GM23338 (cell line): ENCODE results near the gene KCNK5. TPM values are rescaled to one million over a fixed set of nuclear protein-coding genes. Genes with fewer than 3 reads are reported as not detected.

ENCODE experiments used
- ATAC-seq: fragments of 200-7000 bp; cut with Tn5 transposase; 3 replicates; pipeline ENCODE4 v1.9.1; 2020
- DNase-seq: peaks from one replicate; pipeline ENCODE4 v3.0.0-alpha.2; 2015; ENCODE audit warnings: low spot score
- H2AFZ ChIP-seq: fragments of 200-600 bp; sonication (generic); 2 replicates; pipeline ENCODE4 v1.8.0; 2016; ENCODE audit warnings: antibody characterized with exemption, mild to moderate bottlenecking, moderate library complexity
- H3F3A ChIP-seq: fragments of 200-600 bp; sonication (generic); replicated peaks from 2 replicates; pipeline ENCODE4 v1.8.0; 2017; ENCODE audit warnings: antibody characterized with exemption, mixed run types, low read depth
- H3K27ac ChIP-seq: fragments of 200-600 bp; sonication (generic); 2 replicates; pipeline ENCODE4 v1.6.1; 2016; ENCODE audit warnings: low read depth
- H3K27me3 ChIP-seq: fragments of 200-600 bp; sonication (generic); 2 replicates; pipeline ENCODE4 v1.8.0; 2016; ENCODE audit warnings: mild to moderate bottlenecking, mixed run types, moderate library complexity; ENCODE audit not compliant: insufficient read depth
- H3K36me3 ChIP-seq: fragments of 200-600 bp; sonication (generic); 2 replicates; pipeline ENCODE4 v1.8.0; 2016; ENCODE audit warnings: mild to moderate bottlenecking; ENCODE audit not compliant: insufficient read depth
- H3K4me1 ChIP-seq: fragments of 200-600 bp; sonication (generic); 2 replicates; pipeline ENCODE4 v1.8.0; 2016; ENCODE audit warnings: mild to moderate bottlenecking, moderate library complexity; ENCODE audit not compliant: insufficient read depth
- H3K4me2 ChIP-seq: fragments of 200-600 bp; sonication (generic); 2 replicates; pipeline ENCODE4 v1.7.1; 2017; ENCODE audit warnings: mixed run types
- H3K4me3 ChIP-seq: fragments of 200-600 bp; sonication (generic); 2 replicates; pipeline ENCODE4 v1.6.1; 2016; ENCODE audit warnings: mixed run types
- H3K79me2 ChIP-seq: fragments of 200-600 bp; sonication (generic); replicated peaks from 2 replicates; pipeline ENCODE4 v1.8.0; 2017; ENCODE audit warnings: mild to moderate bottlenecking; ENCODE audit not compliant: insufficient read depth
- H3K9me2 ChIP-seq: fragments of 200-600 bp; sonication (generic); 2 replicates; pipeline ENCODE4 v1.8.0; 2017; ENCODE audit not compliant: insufficient read depth
- H4K20me1 ChIP-seq: fragments of 200-600 bp; sonication (generic); replicated peaks from 2 replicates; pipeline ENCODE4 v1.8.0; 2017; ENCODE audit warnings: mild to moderate bottlenecking; ENCODE audit not compliant: insufficient read depth
- H3K27ac Mint-ChIP-seq: 2 replicates; pipeline ENCODE4 v1.8.0; 2020; ENCODE audit warnings: inconsistent platforms, mild to moderate bottlenecking, moderate library complexity, mixed read lengths
- H3K27me3 Mint-ChIP-seq: 3 replicates; pipeline ENCODE4 v1.8.0; 2022; ENCODE audit warnings: low read depth, mild to moderate bottlenecking, moderate library complexity, mixed read lengths, inconsistent platforms; ENCODE audit not compliant: insufficient read depth, poor library complexity
- H3K36me3 Mint-ChIP-seq: 3 replicates; pipeline ENCODE4 v1.8.0; 2021; ENCODE audit warnings: low read depth, mild to moderate bottlenecking, inconsistent platforms, moderate library complexity, mixed read lengths
- H3K4me1 Mint-ChIP-seq: 3 replicates; pipeline ENCODE4 v1.8.0; 2020; ENCODE audit warnings: mild to moderate bottlenecking, inconsistent platforms, mixed read lengths
- H3K4me3 Mint-ChIP-seq: 3 replicates; pipeline ENCODE4 v1.8.0; 2021; ENCODE audit warnings: moderate library complexity, mild to moderate bottlenecking, inconsistent platforms, mixed read lengths
- H3K9me3 Mint-ChIP-seq: 3 replicates; pipeline ENCODE4 v1.8.0; 2020; ENCODE audit warnings: moderate library complexity, mild to moderate bottlenecking, inconsistent platforms, mixed read lengths
- CREB1 ChIP-seq: fragments of 250-450 bp; sonication (Bioruptor Pico); IDR thresholded peaks from 2 replicates; pipeline ENCODE4 v1.5.0; 2020; ENCODE audit warnings: low read depth, mild to moderate bottlenecking, moderate library complexity
- JUNB ChIP-seq: IDR thresholded peaks from one replicate; pipeline ENCODE4 v1.6.1; 2016; ENCODE audit warnings: antibody characterized with exemption; ENCODE audit not compliant: unreplicated experiment
- ZNF114 ChIP-seq: fragments of 250-450 bp; sonication (Bioruptor Pico); IDR thresholded peaks from 2 replicates; pipeline ENCODE4 v1.5.0; 2020; ENCODE audit warnings: mild to moderate bottlenecking, moderate library complexity
- polyA plus RNA-seq: library from polyadenylated mRNA; unstranded; fragments of >200 nt; fragmentation: Nextera tagmentation; extraction: Ambion mirVana; gene quantifications from 2 replicates; pipeline ENCODE4 v1.2.1, GENCODE V29; 2016
- total RNA-seq: library from RNA; depleted of rRNA; stranded (reverse); fragments of >200 nt; shearing (Covaris generic); gene quantifications from 2 replicates; pipeline ENCODE4 v1.2.3, GENCODE V29; 2014
- TF ChIP-seq, protein P1 (sequence below): IDR thresholded peaks from one replicate; pipeline ENCODE4 v1.6.1; 2018; ENCODE audit warnings: antibody characterized with exemption; ENCODE audit not compliant: unreplicated experiment
- TF ChIP-seq, protein P2 (sequence below): fragments of 250-450 bp; sonication (Bioruptor Pico); IDR thresholded peaks from 2 replicates; pipeline ENCODE4 v1.5.0; 2020; ENCODE audit warnings: mild to moderate bottlenecking, moderate library complexity
- TF ChIP-seq, protein P3 (sequence below), 2 experiments: fragments of 200-600 bp in 1 of 2; sonication (generic) in 1 of 2; conservative IDR thresholded peaks; 2 replicates each; pipeline versions ENCODE4 v1.5.1 to v1.6.1; 2016 to 2017; ENCODE audit warnings: antibody characterized with exemption in 2 of 2, low read depth in 2 of 2, mild to moderate bottlenecking in 2 of 2, moderate library complexity in 1 of 2

The KCNK5 gene
- total and polyA plus RNA-seq, 2 experiments from 2014 or later: 9.5 to 57.4 TPM

DNA sequence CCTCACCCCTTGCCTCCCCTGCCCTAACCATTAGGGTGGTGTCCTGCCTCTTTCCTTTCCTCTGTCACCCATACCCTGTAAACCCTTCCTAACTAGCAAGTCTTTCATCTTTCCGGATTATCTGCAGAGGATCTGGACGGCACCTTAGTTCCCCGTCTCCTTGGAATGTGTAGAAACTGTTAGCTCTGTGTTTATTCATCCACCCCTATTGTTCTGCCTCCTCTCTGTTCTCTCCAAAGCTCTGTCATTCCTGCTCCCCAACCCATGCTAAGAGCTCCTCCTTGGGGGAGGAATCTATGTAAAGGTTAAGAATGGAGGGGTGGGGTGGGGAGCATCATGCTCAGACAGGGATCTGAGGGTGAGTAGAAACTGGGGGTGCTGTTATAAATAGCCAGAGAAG is 39.4 kb upstream of the KCNK5 start:
- DNase-seq (peak; percentile 47), ATAC-seq (peak; percentile 48)
- Histone ChIP-seq H3K36me3 (0 out of 2 replicates have a peak, but pooled peaks cover 2% of the 10 kb centered on the region), H3K27me3 (no peaks in the 10 kb centered on the region), H3K4me1 (peaks cover 33% of the 10 kb centered on the region), H3K4me3 (no peak overlapping the region), H3F3A (peaks cover 6% of the 10 kb centered on the region), H2AFZ (no peak overlapping the region), H3K4me2 (peak overlapping the region; percentile 55; the same call in 1 of the 2 replicates), H3K79me2 (no peaks in the 10 kb centered on the region), H4K20me1 (no peaks in the 10 kb centered on the region), H3K9me2 (no peaks in the 10 kb centered on the region), H3K27ac (no peak overlapping the region)
- TF ChIP-seq JUNB: no peak
- TF ChIP-seq, protein P1, sequence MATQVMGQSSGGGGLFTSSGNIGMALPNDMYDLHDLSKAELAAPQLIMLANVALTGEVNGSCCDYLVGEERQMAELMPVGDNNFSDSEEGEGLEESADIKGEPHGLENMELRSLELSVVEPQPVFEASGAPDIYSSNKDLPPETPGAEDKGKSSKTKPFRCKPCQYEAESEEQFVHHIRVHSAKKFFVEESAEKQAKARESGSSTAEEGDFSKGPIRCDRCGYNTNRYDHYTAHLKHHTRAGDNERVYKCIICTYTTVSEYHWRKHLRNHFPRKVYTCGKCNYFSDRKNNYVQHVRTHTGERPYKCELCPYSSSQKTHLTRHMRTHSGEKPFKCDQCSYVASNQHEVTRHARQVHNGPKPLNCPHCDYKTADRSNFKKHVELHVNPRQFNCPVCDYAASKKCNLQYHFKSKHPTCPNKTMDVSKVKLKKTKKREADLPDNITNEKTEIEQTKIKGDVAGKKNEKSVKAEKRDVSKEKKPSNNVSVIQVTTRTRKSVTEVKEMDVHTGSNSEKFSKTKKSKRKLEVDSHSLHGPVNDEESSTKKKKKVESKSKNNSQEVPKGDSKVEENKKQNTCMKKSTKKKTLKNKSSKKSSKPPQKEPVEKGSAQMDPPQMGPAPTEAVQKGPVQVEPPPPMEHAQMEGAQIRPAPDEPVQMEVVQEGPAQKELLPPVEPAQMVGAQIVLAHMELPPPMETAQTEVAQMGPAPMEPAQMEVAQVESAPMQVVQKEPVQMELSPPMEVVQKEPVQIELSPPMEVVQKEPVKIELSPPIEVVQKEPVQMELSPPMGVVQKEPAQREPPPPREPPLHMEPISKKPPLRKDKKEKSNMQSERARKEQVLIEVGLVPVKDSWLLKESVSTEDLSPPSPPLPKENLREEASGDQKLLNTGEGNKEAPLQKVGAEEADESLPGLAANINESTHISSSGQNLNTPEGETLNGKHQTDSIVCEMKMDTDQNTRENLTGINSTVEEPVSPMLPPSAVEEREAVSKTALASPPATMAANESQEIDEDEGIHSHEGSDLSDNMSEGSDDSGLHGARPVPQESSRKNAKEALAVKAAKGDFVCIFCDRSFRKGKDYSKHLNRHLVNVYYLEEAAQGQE: no peak
- TF ChIP-seq, protein P2, sequence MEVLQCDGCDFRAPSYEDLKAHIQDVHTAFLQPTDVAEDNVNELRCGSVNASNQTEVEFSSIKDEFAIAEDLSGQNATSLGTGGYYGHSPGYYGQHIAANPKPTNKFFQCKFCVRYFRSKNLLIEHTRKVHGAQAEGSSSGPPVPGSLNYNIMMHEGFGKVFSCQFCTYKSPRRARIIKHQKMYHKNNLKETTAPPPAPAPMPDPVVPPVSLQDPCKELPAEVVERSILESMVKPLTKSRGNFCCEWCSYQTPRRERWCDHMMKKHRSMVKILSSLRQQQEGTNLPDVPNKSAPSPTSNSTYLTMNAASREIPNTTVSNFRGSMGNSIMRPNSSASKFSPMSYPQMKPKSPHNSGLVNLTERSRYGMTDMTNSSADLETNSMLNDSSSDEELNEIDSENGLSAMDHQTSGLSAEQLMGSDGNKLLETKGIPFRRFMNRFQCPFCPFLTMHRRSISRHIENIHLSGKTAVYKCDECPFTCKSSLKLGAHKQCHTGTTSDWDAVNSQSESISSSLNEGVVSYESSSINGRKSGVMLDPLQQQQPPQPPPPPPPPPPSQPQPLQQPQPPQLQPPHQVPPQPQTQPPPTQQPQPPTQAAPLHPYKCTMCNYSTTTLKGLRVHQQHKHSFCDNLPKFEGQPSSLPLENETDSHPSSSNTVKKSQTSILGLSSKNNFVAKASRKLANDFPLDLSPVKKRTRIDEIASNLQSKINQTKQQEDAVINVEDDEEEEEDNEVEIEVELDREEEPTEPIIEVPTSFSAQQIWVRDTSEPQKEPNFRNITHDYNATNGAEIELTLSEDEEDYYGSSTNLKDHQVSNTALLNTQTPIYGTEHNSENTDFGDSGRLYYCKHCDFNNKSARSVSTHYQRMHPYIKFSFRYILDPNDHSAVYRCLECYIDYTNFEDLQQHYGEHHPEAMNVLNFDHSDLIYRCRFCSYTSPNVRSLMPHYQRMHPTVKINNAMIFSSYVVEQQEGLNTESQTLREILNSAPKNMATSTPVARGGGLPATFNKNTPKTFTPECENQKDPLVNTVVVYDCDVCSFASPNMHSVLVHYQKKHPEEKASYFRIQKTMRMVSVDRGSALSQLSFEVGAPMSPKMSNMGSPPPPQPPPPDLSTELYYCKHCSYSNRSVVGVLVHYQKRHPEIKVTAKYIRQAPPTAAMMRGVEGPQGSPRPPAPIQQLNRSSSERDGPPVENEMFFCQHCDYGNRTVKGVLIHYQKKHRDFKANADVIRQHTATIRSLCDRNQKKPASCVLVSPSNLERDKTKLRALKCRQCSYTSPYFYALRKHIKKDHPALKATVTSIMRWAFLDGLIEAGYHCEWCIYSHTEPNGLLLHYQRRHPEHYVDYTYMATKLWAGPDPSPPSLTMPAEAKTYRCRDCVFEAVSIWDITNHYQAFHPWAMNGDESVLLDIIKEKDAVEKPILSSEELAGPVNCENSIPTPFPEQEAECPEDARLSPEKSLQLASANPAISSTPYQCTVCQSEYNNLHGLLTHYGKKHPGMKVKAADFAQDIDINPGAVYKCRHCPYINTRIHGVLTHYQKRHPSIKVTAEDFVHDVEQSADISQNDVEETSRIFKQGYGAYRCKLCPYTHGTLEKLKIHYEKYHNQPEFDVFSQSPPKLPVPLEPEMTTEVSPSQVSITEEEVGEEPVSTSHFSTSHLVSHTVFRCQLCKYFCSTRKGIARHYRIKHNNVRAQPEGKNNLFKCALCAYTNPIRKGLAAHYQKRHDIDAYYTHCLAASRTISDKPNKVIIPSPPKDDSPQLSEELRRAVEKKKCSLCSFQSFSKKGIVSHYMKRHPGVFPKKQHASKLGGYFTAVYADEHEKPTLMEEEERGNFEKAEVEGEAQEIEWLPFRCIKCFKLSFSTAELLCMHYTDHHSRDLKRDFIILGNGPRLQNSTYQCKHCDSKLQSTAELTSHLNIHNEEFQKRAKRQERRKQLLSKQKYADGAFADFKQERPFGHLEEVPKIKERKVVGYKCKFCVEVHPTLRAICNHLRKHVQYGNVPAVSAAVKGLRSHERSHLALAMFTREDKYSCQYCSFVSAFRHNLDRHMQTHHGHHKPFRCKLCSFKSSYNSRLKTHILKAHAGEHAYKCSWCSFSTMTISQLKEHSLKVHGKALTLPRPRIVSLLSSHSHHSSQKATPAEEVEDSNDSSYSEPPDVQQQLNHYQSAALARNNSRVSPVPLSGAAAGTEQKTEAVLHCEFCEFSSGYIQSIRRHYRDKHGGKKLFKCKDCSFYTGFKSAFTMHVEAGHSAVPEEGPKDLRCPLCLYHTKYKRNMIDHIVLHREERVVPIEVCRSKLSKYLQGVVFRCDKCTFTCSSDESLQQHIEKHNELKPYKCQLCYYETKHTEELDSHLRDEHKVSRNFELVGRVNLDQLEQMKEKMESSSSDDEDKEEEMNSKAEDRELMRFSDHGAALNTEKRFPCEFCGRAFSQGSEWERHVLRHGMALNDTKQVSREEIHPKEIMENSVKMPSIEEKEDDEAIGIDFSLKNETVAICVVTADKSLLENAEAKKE (CRISPR knock-in tag): 0 out of 2 replicates have a peak, but pooled peaks have one; percentile 25
- no peak for TF ChIP-seq ZNF114 (CRISPR knock-in tag)
- TF ChIP-seq, protein P3, sequence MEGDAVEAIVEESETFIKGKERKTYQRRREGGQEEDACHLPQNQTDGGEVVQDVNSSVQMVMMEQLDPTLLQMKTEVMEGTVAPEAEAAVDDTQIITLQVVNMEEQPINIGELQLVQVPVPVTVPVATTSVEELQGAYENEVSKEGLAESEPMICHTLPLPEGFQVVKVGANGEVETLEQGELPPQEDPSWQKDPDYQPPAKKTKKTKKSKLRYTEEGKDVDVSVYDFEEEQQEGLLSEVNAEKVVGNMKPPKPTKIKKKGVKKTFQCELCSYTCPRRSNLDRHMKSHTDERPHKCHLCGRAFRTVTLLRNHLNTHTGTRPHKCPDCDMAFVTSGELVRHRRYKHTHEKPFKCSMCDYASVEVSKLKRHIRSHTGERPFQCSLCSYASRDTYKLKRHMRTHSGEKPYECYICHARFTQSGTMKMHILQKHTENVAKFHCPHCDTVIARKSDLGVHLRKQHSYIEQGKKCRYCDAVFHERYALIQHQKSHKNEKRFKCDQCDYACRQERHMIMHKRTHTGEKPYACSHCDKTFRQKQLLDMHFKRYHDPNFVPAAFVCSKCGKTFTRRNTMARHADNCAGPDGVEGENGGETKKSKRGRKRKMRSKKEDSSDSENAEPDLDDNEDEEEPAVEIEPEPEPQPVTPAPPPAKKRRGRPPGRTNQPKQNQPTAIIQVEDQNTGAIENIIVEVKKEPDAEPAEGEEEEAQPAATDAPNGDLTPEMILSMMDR (conservative IDR thresholded peaks at IDR 0.05; ENCODE audit: low read depth in 2 of 2): peak in 1 of 2 experiments; percentile 43; a peak in 2 of 4 replicates
- no peak for TF ChIP-seq CREB1
- Mint-ChIP-seq H3K4me1 (peaks cover 43% of the 10 kb centered on the region), H3K27ac (no peak overlapping the region; the same call in 1 of the 2 replicates), H3K27me3 (peaks cover 13% of the 10 kb centered on the region), H3K9me3 (peaks cover 6% of the 10 kb centered on the region; the same call in 2 of the 3 replicates), H3K36me3 (peaks cover 7% of the 10 kb centered on the region; the same call in 2 of the 3 replicates), H3K4me3 (no peak overlapping the region)
